CD8-positive, alpha-beta memory T cell (primary cell): ENCODE data around the gene AGAP1. TPM values are rescaled to one million over a fixed set of nuclear protein-coding genes. Genes with fewer than 3 reads are reported as not detected.

ENCODE experiments used
- CTCF ChIA-PET: fragments of 350-600 bp; sonication (Branson Sonifier 250); formaldehyde crosslinking; loops from one replicate; lab custom pipeline; 2021; ENCODE audit warnings: antibody characterized with exemption; lab: Charles Lee
- POLR2A ChIA-PET: fragments of 350-600 bp; sonication (Branson Sonifier 250); formaldehyde crosslinking; loops from one replicate; lab custom pipeline; 2021; ENCODE audit warnings: antibody characterized with exemption; lab: Charles Lee
- DNase-seq, 5 donors: peaks; one replicate each; pipeline versions ENCODE4 v3.0.0 to v3.0.0-alpha.2; 2020 to 2022; ENCODE audit warnings: mixed read lengths in 1 of 5
- H3K27ac ChIP-seq: one replicate; pipeline ENCODE4 v1.7.0; 2013; ENCODE audit warnings: low read depth, mild to moderate bottlenecking, low read length, moderate library complexity
- H3K27me3 ChIP-seq: 2 replicates; pipeline ENCODE4 v1.7.0; 2013; ENCODE audit warnings: low read length, mild to moderate bottlenecking; ENCODE audit not compliant: insufficient read depth, poor library complexity, severe bottlenecking
- H3K36me3 ChIP-seq: 2 replicates; pipeline ENCODE4 v1.7.0; 2013; ENCODE audit warnings: mild to moderate bottlenecking, low read length, moderate library complexity; ENCODE audit not compliant: insufficient read depth
- H3K4me1 ChIP-seq: 2 replicates; pipeline ENCODE4 v1.7.0; 2013; ENCODE audit warnings: mild to moderate bottlenecking, low read length, moderate library complexity; ENCODE audit not compliant: insufficient read depth
- H3K4me3 ChIP-seq: 2 replicates; pipeline ENCODE4 v1.7.0; 2013; ENCODE audit warnings: mild to moderate bottlenecking, low read length
- H3K9me3 ChIP-seq: 2 replicates; pipeline ENCODE4 v1.7.0; 2013; ENCODE audit warnings: mild to moderate bottlenecking, low read length
- H3K27ac Mint-ChIP-seq, 8 donors: one replicate each; pipeline ENCODE4 v1.8.0; 2020 to 2021; ENCODE audit warnings: mixed read lengths in 8 of 8, mild to moderate bottlenecking in 6 of 8, inconsistent platforms in 3 of 8, moderate library complexity in 3 of 8
- H3K27me3 Mint-ChIP-seq, 2 donors: one replicate each; pipeline ENCODE4 v1.8.0; 2020 to 2021; ENCODE audit warnings: mixed read lengths in 2 of 2, mild to moderate bottlenecking in 1 of 2, moderate library complexity in 1 of 2
- H3K36me3 Mint-ChIP-seq, 3 donors: one replicate each; pipeline ENCODE4 v1.8.0; 2020 to 2021; ENCODE audit warnings: mixed read lengths in 3 of 3, inconsistent platforms in 1 of 3, mild to moderate bottlenecking in 1 of 3
- H3K4me1 Mint-ChIP-seq, 3 donors: one replicate each; pipeline ENCODE4 v1.8.0; 2020 to 2021; ENCODE audit warnings: mixed read lengths in 3 of 3, inconsistent platforms in 1 of 3, mild to moderate bottlenecking in 1 of 3
- H3K4me3 Mint-ChIP-seq, 7 donors: one replicate each; pipeline ENCODE4 v1.8.0; 2020 to 2021; ENCODE audit warnings: mixed read lengths in 7 of 7, mild to moderate bottlenecking in 6 of 7, moderate library complexity in 4 of 7, inconsistent platforms in 2 of 7
- H3K9me3 Mint-ChIP-seq, 5 donors: one replicate each; pipeline ENCODE4 v1.8.0; 2020 to 2022; ENCODE audit warnings: mixed read lengths in 5 of 5, mild to moderate bottlenecking in 3 of 5, moderate library complexity in 2 of 5, inconsistent platforms in 1 of 5
- polyA plus RNA-seq: library from polyadenylated mRNA; unstranded; fragments of 300-500 nt; fragmentation: Illumina TruSeq; gene quantifications from one replicate; pipeline ENCODE4 v1.2.3, GENCODE V29; 2021
- total RNA-seq, 2 experiments: library from RNA; stranded (reverse); gene quantifications; one replicate each; pipeline ENCODE4 v1.2.3, GENCODE V29; 2021

AGAP1 gene
- total and polyA plus RNA-seq, 3 experiments from 2014 or later, result 1.2 to 3.3 (median 2.7) TPM

DNA sequence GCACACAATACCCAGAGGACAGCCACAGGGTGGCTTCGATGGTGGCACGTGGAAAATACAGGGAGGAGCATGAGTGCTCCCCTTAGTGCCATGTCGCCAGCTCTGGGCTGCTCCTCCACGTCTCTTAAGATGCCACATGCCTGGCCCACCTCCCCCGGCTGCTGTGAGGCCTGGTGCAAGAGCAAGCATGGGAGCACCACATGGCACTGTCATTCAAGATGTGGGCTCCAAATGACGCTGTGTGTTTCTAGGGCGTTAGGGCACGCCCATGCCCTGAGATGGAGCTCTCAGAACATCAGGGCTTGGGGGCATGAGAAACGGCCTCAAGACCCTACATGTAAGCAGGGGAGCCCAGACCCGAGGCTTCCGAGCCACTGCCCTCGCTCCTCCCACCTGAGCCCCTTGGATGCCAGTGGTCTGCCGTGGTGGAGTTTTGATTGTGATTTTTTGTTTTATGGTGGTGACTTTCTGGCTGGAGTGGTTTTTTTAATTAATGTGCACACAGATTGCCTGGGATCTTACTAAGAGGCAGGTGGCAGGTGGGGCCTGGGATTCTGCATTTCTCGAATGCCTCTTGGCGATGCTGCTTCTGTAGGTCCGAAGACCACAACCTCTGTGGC, 435.0 kb downstream of the AGAP1 start:
- H3K27me3 Mint-ChIP-seq, result peaks cover 0 to 4% of the 10 kb centered on the region in 2 donors
- CTCF ChIA-PET, result no interaction called here

DNA sequence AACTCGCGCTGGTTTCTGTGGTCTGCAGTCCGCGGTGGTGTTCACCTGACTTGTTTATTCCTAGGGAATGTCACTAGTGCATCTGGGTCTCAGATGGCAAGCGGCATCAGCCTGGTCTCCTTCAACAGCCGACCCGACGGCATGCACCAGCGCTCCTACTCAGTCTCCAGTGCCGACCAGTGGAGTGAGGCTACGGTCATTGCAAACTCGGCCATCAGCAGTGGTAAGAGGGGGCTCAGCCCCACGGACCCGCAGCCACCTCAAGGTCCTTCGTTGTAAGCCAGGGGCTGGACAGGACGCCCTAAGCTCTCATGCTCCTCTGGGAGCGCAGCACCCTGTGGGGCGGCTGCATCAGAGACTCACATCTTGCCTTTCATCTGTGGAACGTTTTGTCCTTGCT, 436.9 kb downstream of the AGAP1 start:
- no peaks in the 10 kb centered on the region for H3K4me1 ChIP-seq
- no peaks in the 10 kb centered on the region for H3K27me3 ChIP-seq
- Mint-ChIP-seq H3K9me3 (no peaks in the 10 kb centered on the region), H3K36me3 (peaks cover 0 to 10% (median 4%) of the 10 kb centered on the region in 3 donors), H3K4me3 (no peak overlapping the region), H3K27me3 (peaks cover 0 to 2% of the 10 kb centered on the region in 2 donors), H3K27ac (no peak overlapping the region), H3K4me1 (no peaks in the 10 kb centered on the region)
- no peak overlapping the region for H3K4me3 ChIP-seq
- no peak for DNase-seq
- no peaks in the 10 kb centered on the region for H3K36me3 ChIP-seq
- POLR2A ChIA-PET, result no interaction called here
- no peaks in the 10 kb centered on the region for H3K9me3 ChIP-seq
- H3K27ac ChIP-seq, result no peak overlapping the region
- CTCF ChIA-PET, result no interaction called here

More for the DNA sequence above, 435.0 kb downstream of the AGAP1 start:
- Mint-ChIP-seq H3K4me1 (no peaks in the 10 kb centered on the region), H3K4me3 (no peak overlapping the region), H3K36me3 (peaks cover 0 to 10% (median 4%) of the 10 kb centered on the region in 3 donors), H3K27ac (no peak overlapping the region), H3K9me3 (no peaks in the 10 kb centered on the region)
- Histone ChIP-seq H3K4me1 (no peaks in the 10 kb centered on the region), H3K36me3 (no peaks in the 10 kb centered on the region), H3K27me3 (no peaks in the 10 kb centered on the region), H3K27ac (no peak overlapping the region), H3K4me3 (no peak overlapping the region), H3K9me3 (no peaks in the 10 kb centered on the region)
- POLR2A ChIA-PET, result no interaction called here
- DNase-seq, result no peak

DNA sequence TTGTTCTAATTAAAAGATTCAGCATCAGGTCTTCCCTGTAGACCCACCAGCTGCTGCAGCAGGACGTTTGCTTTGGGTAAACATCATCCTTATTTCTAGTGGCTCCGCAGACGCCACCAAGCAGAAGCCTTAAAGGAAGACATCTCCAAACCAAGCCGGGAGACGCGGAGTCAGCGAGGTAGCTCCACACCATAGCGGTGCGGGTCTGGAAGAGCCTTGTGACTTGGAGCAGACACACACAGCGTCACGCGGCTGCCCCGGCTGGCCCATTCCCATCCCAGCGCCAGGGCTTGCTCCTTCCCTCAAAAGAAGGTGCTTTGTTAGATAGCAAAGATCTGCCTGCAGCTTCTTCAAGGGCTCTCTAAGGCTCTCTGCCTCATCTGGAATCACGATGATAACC, 437.8 kb downstream of the AGAP1 start:
- no peaks in the 10 kb centered on the region for H3K9me3 ChIP-seq
- H3K4me1 ChIP-seq, result no peaks in the 10 kb centered on the region
- peaks cover 0 to 5% (median 3%) of the 10 kb centered on the region in 5 donors for H3K9me3 Mint-ChIP-seq
- DNase-seq, result no peak
- peaks cover 0 to 3% of the 10 kb centered on the region in 2 donors for H3K27me3 Mint-ChIP-seq
- no peaks in the 10 kb centered on the region for H3K36me3 ChIP-seq
- no peaks in the 10 kb centered on the region for H3K4me1 Mint-ChIP-seq
- POLR2A ChIA-PET, result no interaction called here
- H3K36me3 Mint-ChIP-seq, result peaks cover 3 to 12% (median 12%) of the 10 kb centered on the region in 3 donors
- no peak overlapping the region for H3K27ac ChIP-seq
- no peak overlapping the region for H3K4me3 ChIP-seq
- no peak overlapping the region for H3K4me3 Mint-ChIP-seq
- H3K27me3 ChIP-seq, result no peaks in the 10 kb centered on the region
- H3K27ac Mint-ChIP-seq, result peak overlapping the region in 1 of 8 donors; percentile 51
- CTCF ChIA-PET, result no interaction called here

DNA sequence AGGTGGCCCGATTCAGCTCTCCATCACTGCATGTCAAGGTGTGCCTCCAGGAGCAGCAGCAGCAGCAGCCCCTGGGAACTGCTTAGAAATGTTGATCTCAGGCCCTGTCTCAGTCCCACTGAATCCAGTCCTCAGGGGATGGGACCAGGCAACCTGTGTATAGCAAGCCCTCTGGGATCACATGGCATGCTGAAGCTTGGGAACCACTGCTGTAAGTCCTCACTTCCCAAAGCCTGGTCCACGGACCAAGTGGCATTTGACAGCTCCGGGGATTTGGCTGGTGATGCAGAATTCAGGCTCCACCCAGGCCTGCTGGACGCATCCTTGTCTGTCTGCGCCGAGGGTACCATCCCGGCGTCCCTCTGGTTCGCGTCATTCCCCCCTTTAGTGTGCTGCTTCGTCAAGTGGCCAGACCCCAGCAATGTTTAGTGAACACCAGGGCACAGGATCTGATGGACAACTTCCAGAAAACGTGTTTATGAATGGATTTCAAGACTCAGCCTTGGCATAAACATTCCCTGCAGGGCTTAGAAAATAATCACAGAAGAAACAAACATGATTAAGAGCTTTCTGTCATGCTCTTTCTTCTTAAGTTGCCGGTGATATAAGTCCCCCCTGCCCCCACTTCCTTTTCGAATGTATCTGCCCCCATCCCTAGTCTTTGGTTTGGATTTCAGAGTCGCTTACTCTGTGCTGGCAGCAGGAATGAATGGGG, 440.4 kb downstream of the AGAP1 start:
- Mint-ChIP-seq H3K9me3 (peaks cover 0 to 5% (median 3%) of the 10 kb centered on the region in 5 donors), H3K36me3 (peaks cover 3 to 18% (median 16%) of the 10 kb centered on the region in 3 donors)
- CTCF ChIA-PET, result no interaction called here

DNA sequence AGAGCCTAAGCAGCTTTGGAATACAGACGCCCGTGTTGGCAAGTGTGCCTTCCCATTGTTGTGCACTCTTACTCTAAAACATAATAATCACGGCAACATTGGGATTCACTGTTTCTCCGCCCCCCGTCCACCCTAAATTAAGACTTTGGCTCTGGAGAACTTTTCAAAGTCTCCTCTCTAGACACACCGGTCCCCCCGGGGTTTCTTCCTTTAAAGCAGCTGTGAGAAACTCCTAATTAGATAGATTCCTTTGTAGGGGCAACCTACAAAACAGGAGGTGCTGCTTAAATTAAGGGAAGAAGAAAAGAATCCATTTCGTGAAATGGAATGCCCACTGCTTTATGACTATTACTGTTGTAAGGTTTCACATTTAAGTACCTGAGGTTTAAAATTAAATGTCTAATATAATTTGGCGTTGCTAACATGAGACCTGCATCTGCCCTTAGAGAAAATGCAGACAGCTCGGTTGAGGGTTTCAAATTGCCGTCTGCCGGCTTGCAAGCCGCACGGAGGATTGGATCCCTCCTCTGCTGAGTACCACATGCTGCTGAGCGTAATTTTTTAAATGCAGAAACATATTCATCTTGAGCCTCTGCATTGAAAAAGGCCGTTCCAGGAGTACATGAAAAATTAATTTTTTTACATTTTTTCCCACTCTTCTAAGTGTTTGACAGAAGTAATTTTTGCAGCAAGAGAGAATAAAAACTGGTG, 441.1 kb downstream of the AGAP1 start:
- ChIA-PET CTCF (no interaction called here), POLR2A (no interaction called here)
- Mint-ChIP-seq H3K4me3 (no peak overlapping the region), H3K27me3 (peaks cover 0 to 5% of the 10 kb centered on the region in 2 donors), H3K36me3 (peaks cover 3 to 21% (median 18%) of the 10 kb centered on the region in 3 donors), H3K9me3 (peaks cover 0 to 5% (median 3%) of the 10 kb centered on the region in 5 donors), H3K4me1 (no peaks in the 10 kb centered on the region), H3K27ac (no peak overlapping the region)
- no peaks in the 10 kb centered on the region for H3K27me3 ChIP-seq
- no peaks in the 10 kb centered on the region for H3K9me3 ChIP-seq
- no peak overlapping the region for H3K4me3 ChIP-seq
- H3K27ac ChIP-seq, result no peak overlapping the region
- no peaks in the 10 kb centered on the region for H3K4me1 ChIP-seq
- no peak for DNase-seq
- no peaks in the 10 kb centered on the region for H3K36me3 ChIP-seq

More for the DNA sequence above, 440.4 kb downstream of the AGAP1 start:
- no peaks in the 10 kb centered on the region for H3K36me3 ChIP-seq
- H3K27me3 Mint-ChIP-seq, result peaks cover 0 to 5% of the 10 kb centered on the region in 2 donors
- DNase-seq, result no peak
- no peaks in the 10 kb centered on the region for H3K4me1 ChIP-seq
- H3K27me3 ChIP-seq, result no peaks in the 10 kb centered on the region
- no peak overlapping the region for H3K27ac ChIP-seq
- H3K4me3 ChIP-seq, result no peak overlapping the region
- no peak overlapping the region for H3K27ac Mint-ChIP-seq
- H3K4me1 Mint-ChIP-seq, result no peaks in the 10 kb centered on the region
- H3K9me3 ChIP-seq, result no peaks in the 10 kb centered on the region
- POLR2A ChIA-PET, result no interaction called here
- H3K4me3 Mint-ChIP-seq, result no peak overlapping the region

DNA sequence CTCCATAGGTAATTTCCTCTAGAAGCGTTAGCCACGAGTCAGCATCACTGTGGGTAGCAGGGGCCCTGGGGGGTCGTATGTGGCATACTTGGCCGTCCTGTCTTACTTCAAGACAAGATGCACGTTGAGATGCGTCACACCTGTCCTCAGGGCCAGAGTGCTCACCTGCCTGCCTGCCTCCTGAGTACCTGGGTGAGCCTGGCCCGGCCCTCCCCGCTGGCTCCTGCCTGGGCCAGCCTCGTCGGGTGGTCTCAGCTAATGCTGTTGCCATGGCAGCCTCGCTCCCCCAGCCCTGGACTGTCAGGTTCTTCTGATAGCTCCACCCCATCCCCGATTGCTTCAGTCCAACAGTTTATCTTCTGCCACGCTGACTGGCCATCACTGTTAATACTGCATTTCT, 441.9 kb downstream of the AGAP1 start:
- POLR2A ChIA-PET, result no interaction called here
- CTCF ChIA-PET, result no interaction called here
- no peak overlapping the region for H3K27ac Mint-ChIP-seq

DNA sequence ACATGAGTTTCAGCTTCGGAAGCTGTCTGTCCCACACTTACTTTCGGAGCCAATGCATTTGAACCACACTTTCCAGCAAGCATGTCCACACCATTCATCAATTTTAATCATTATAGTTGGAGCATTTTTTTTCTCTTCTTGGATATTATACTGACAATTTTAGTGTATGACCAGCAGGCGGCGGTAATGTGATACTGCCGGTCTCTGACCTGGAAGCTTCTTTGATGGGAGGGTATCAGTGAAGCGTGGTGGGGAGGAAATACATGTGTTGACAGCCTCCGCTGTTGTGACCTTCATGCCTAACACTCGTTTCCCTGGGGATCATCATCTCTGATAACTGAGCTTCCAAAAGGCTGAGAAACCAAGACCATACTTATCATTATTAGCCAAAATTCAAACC, 442.6 kb downstream of the AGAP1 start:
- H3K4me1 Mint-ChIP-seq, result no peaks in the 10 kb centered on the region
- H3K27me3 ChIP-seq, result no peaks in the 10 kb centered on the region

More for the DNA sequence above, 441.9 kb downstream of the AGAP1 start:
- Mint-ChIP-seq H3K27me3 (peaks cover 0 to 5% of the 10 kb centered on the region in 2 donors), H3K4me1 (no peaks in the 10 kb centered on the region), H3K36me3 (peaks cover 3 to 21% (median 18%) of the 10 kb centered on the region in 3 donors), H3K4me3 (no peak overlapping the region), H3K9me3 (peaks cover 0 to 5% (median 3%) of the 10 kb centered on the region in 5 donors)
- Histone ChIP-seq H3K27ac (no peak overlapping the region), H3K4me3 (no peak overlapping the region), H3K36me3 (no peaks in the 10 kb centered on the region), H3K27me3 (no peaks in the 10 kb centered on the region), H3K4me1 (no peaks in the 10 kb centered on the region), H3K9me3 (no peaks in the 10 kb centered on the region)
- no peak for DNase-seq

DNA sequence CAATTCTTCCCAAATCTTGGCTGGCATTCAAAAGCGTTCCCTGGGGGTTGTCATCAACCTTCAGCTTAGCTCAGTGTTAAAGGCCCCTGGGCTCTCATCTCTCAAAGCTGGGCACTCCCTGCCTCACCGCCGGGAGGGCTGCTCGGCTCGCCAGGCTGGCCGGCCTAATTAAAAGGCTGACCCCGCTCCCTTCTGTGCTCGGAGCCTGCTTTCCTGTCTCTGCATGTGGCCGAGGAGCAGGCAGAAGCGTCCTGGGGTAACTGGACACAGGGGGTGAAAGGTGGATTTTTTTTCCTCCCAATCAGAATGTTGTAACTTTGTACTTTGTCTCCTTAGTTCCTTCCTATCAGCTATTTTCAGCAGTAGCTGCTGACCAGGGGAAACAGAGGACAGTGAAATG, 443.2 kb downstream of the AGAP1 start:
- ChIA-PET POLR2A (no interaction called here), CTCF (no interaction called here)
- no peaks in the 10 kb centered on the region for H3K4me1 ChIP-seq
- H3K27ac Mint-ChIP-seq, result no peak overlapping the region
- H3K4me1 Mint-ChIP-seq, result no peaks in the 10 kb centered on the region
- H3K9me3 ChIP-seq, result no peaks in the 10 kb centered on the region
- peaks cover 0 to 5% (median 3%) of the 10 kb centered on the region in 5 donors for H3K9me3 Mint-ChIP-seq
- no peak overlapping the region for H3K4me3 Mint-ChIP-seq
- H3K27ac ChIP-seq, result no peak overlapping the region
- no peaks in the 10 kb centered on the region for H3K36me3 ChIP-seq
- no peak for DNase-seq
- peaks cover 0 to 5% of the 10 kb centered on the region in 2 donors for H3K27me3 Mint-ChIP-seq
- peaks cover 3 to 24% (median 21%) of the 10 kb centered on the region in 3 donors for H3K36me3 Mint-ChIP-seq
- H3K27me3 ChIP-seq, result no peaks in the 10 kb centered on the region
- H3K4me3 ChIP-seq, result no peak overlapping the region

More for the DNA sequence above, 442.6 kb downstream of the AGAP1 start:
- Mint-ChIP-seq H3K27ac (peak overlapping the region in 1 of 8 donors; percentile 8), H3K36me3 (peaks cover 3 to 20% (median 19%) of the 10 kb centered on the region in 3 donors), H3K9me3 (peaks cover 0 to 5% (median 3%) of the 10 kb centered on the region in 5 donors), H3K27me3 (peaks cover 0 to 5% of the 10 kb centered on the region in 2 donors), H3K4me3 (no peak overlapping the region)
- Histone ChIP-seq H3K36me3 (no peaks in the 10 kb centered on the region), H3K27ac (no peak overlapping the region), H3K9me3 (no peaks in the 10 kb centered on the region), H3K4me3 (no peak overlapping the region), H3K4me1 (no peaks in the 10 kb centered on the region)
- ChIA-PET CTCF (no interaction called here), POLR2A (no interaction called here)
- DNase-seq, result no peak
